HG03108 (cell line): ENCODE measurements around the gene FADS2.

Experiments
- ATAC-seq: cut with Tn5 transposase; IDR thresholded peaks from one replicate; pipeline ENCODE4 v1.9.1; 2021; ENCODE audit warnings: moderate library complexity; ENCODE audit not compliant: unreplicated experiment

FADS2 gene

GRCh38 chr11:61846362-61847020 is 18.4 kb downstream of the FADS2 start:
- no peak for ATAC-seq

DNA sequence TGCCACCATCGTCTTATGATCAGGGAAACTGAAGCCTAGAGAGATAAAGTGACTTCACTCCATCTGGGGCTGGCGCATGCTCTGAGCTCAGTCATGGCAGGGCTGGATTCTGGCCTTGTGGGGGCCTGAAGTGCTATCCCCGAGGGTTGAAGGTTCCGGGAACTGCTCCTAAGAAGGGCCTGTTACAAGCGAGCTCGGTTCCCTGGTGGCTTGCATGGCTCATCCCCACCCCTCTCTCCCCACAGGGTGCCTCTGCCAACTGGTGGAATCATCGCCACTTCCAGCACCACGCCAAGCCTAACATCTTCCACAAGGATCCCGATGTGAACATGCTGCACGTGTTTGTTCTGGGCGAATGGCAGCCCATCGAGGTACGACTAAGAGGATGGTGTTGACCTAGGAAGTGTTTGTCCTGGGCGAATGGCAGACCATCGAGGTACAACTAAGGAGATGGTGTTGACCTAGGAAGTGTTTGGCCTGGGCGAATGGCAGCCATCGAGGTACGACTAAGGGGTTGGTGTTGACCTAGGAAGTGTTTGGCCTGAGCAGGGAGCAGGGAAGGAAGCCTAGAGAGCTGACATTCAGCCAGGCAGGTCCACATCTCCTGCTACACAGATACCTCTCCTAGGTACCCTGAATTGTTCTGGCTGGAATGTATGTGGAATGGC is 19.9 kb downstream of the FADS2 start:
- ATAC-seq: no peak

DNA sequence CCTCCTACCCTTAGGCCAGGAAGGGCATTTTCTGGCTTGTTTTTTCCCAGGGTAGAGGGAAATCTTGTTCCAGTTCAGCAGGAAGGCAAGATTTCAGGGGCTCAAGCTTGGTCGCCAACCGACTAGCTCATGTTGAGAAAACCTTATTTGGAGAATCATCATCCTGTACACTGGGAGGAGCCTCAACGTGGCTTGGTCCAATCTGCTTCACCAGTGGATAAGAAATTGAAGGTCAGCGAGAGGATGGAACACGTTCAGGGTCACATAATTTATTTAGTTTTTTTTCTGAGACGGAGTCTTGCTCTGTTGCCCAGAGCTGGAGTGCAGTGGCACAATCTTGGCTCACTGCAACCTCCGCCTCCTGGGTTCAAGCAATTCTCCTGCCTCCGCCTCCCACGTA is 20.5 kb downstream of the FADS2 start:
- no peak for ATAC-seq

GRCh38 chr11:61850687-61851086 is 22.6 kb downstream of the FADS2 start:
- no peak for ATAC-seq

GRCh38 chr11:61851113-61851899 is 23.2 kb downstream of the FADS2 start:
- no peak for ATAC-seq

GRCh38 chr11:61851900-61852295 is 23.8 kb downstream of the FADS2 start:
- no peak for ATAC-seq

- ATAC-seq: no peak
These were observed 25.6 kb downstream of the FADS2 start for GRCh38 chr11:61853698-61854169.

DNA sequence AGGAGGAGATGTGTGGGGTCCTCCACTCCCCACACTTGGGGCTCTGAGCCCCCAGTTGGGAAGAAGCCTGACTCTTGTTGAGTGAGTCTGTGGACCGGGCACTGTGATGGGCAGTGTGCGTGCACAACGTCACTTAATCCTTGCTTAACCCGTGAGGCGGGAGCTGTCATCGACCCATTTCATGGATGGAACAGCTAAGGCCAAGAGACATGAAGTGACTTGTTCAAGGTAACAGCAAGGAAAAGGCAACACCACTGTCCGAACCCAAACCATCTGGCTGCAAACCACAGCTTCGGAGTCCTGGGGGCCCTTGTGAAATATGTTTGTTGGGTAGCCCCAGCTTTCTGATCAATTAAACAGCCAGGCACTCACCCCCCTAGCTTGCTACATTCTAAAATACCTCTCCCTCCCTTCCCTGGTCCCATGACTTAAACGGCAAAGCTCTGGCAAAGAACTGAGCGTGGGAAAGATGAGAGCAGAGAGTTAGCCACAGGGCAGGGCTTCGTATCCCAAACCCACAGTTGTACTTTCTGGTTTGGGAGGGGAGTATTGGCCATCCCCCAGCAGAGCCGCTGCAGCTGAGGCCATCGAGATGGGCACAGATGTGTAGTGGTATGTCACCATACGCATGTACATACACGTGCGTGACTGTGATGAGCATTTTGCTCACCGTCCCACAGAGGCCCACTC is 26.3 kb downstream of the FADS2 start:
- no peak for ATAC-seq

DNA sequence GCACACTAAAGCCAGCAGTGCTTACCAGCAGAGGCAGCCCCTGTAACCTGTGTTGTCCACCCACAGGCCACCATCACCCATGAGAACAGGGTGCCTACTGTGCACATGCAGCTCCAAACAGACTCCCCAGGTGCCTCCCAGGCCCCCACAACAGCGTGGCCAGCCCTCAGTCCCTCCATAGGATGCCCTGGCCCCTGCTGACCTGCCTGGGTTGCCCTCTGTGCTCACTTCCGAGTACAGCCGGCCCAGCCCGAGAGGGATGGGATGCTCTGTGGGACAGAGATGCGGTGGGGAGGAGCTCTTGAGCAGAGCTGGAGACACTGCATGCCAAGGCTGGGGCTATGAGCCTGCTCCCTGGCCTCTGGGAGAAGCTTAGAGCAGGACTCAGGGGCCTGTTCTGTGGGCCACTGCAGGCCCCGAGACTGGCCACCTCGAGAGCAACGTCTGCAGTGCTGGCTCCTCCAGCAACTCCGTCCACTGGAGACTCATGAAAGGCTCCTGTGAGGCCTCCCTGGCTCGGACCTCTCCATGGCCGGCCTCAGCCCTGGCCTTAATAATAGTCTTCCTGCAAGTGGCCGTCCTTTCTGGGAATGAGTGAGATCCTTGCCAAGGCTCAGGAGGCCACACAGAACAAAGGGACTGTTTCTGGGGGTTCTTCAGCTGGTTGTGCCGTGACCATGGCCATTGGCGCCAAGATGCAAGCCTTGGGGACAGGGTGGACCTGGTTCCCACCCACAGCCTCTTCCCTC is 27.0 kb downstream of the FADS2 start:
- ATAC-seq: no peak

- no peak for ATAC-seq
These were observed 28.0 kb downstream of the FADS2 start for GRCh38 chr11:61855939-61856680.

GRCh38 chr11:61860054-61860903 is 32.2 kb downstream of the FADS2 start:
- ATAC-seq: no peak

GRCh38 chr11:61861634-61862033 is 33.5 kb downstream of the FADS2 start:
- ATAC-seq: no peak

GRCh38 chr11:61862714-61863547 is 34.8 kb downstream of the FADS2 start:
- no peak for ATAC-seq

GRCh38 chr11:61863548-61864081 is 35.5 kb downstream of the FADS2 start:
- ATAC-seq: no peak

DNA sequence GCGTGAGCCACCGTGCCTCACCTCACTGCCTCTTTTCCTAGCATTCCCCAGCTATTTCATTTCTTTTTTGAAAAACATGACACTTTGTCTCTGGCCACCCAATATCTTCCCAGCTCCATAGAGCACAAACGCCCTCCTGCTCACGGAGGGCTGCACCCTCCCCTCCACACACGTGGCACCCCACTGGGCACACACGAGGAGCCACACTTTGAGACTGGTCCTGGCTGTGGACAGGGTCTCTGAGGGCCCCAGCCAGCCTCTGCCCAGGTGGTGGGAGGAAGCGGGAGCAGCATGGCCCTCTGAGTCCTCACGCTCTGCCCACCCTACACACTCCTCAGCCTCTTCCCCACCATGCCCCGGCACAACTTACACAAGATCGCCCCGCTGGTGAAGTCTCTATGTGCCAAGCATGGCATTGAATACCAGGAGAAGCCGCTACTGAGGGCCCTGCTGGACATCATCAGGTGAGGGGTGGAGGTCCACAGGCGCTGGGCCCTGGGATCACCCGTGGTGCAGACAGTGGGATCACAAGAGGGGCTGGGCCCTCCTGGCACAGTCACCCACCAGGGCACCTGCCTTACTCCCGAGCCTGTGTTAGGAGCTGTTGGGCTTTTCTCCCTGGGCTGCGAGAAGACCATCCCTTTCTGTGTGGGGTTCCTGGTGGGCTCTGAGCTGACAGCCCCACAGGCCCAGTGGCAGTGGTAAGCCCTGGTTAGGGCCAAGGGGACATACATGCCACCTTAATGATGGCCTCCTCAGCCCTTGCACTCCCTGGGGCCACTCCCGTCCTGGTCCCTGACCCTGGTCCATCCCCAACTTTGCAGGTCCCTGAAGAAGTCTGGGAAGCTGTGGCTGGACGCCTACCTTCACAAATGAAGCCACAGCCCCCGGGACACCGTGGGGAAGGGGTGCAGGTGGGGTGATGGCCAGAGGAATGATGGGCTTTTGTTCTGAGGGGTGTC is 37.0 kb downstream of the FADS2 start:
- ATAC-seq: no peak

- no peak for ATAC-seq
These were observed 38.3 kb downstream of the FADS2 start for GRCh38 chr11:61866231-61866957.
